Measurements from ENCODE around the gene ITIH4.

DNA sequence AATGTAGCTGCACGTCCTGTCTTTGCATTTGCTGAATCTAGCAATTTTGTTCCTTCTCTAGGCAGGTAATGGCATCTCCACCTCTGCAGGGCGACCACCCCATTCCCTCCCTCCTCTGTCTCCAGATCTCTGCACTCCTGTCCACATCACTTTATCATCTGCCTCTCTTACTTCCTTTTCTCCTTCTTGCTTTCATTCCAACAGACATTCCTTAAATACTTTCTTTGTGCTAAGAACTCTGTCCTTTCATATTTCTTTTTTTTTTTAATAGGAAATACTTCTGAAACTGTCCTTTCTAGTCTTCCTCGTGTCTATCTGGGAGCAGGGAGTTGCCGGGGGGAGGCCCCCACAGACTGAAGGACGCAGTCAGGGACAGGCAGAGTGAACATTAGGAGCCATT is 28.6 kb downstream of the ITIH4 start:
- no peak for TF ChIP-seq CHD2 (IDR thresholded peaks at IDR 0.05; ENCODE audit: borderline replicate concordance, low read depth, low read length)
- TF ChIP-seq, protein P1, sequence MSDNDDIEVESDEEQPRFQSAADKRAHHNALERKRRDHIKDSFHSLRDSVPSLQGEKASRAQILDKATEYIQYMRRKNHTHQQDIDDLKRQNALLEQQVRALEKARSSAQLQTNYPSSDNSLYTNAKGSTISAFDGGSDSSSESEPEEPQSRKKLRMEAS (IDR thresholded peaks at IDR 0.05; ENCODE audit: low read depth, low read length) = no peak
- no peak for TF ChIP-seq ATF7 (IDR thresholded peaks at IDR 0.05; ENCODE audit: low read depth)

Measured in GM12878 (cell line).